NB4 (cell line): ENCODE data around the gene RPS6KL1.
"Not testable (repeated sequence)": the region's sequence is repeated elsewhere in the genome, so short reads cannot be mapped to it uniquely, and the experiment has no call there.

ENCODE experiments used
- DNase-seq: peaks from one replicate; pipeline ENCODE4 v3.0.0; 2010; ENCODE audit warnings: low read depth
- H3K4me3 ChIP-seq: one replicate; pipeline ENCODE4 v1.5.1; 2011; ENCODE audit warnings: mild to moderate bottlenecking, low read depth, low read length, moderate library complexity
- MYC ChIP-seq: IDR thresholded peaks from 2 replicates; pipeline ENCODE4 v1.6.1; 2011; ENCODE audit warnings: low read depth, low read length
- POLR2A ChIP-seq: IDR thresholded peaks from 2 replicates; pipeline ENCODE4 v1.6.1; 2011; ENCODE audit warnings: mild to moderate bottlenecking; ENCODE audit not compliant: insufficient read length; ENCODE audit errors: extremely low read depth
- TF ChIP-seq, protein P1 (sequence below): IDR thresholded peaks from one replicate; pipeline ENCODE4 v1.5.1; 2012; ENCODE audit warnings: low read depth, low read length
- TF ChIP-seq, protein P2 (sequence below): IDR thresholded peaks from 2 replicates; pipeline ENCODE4 v1.6.1; 2011; ENCODE audit warnings: low read depth, low read length

Gene RPS6KL1

GRCh38 chr14:74937171-74937570, 14.1 kb upstream of the RPS6KL1 start:
- TF ChIP-seq POLR2A: no peak
- TF ChIP-seq, protein P1, sequence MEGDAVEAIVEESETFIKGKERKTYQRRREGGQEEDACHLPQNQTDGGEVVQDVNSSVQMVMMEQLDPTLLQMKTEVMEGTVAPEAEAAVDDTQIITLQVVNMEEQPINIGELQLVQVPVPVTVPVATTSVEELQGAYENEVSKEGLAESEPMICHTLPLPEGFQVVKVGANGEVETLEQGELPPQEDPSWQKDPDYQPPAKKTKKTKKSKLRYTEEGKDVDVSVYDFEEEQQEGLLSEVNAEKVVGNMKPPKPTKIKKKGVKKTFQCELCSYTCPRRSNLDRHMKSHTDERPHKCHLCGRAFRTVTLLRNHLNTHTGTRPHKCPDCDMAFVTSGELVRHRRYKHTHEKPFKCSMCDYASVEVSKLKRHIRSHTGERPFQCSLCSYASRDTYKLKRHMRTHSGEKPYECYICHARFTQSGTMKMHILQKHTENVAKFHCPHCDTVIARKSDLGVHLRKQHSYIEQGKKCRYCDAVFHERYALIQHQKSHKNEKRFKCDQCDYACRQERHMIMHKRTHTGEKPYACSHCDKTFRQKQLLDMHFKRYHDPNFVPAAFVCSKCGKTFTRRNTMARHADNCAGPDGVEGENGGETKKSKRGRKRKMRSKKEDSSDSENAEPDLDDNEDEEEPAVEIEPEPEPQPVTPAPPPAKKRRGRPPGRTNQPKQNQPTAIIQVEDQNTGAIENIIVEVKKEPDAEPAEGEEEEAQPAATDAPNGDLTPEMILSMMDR: no peak
- no peak overlapping the region for H3K4me3 ChIP-seq
- DNase-seq: no peak

DNA sequence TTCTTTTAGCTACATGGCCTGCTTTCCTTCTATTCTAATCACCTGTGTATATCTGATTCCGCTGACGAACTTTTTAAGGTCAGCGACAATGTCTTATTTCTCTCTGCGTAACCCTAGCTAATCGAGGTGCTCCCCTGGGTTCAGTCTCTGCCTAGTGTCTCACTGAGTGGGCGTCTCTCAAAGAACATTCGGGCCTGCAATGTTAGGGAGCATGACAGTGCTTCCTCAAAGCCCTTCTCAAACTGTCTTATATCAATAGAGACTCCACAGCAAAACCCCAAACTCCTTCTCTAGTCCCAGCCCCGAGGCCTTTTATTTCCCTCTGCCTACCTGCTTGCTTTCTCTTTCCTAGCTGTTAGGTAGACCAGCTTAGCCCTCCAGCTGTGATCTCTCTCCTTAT, 13.7 kb upstream of the RPS6KL1 start:
- TF ChIP-seq, protein P2, sequence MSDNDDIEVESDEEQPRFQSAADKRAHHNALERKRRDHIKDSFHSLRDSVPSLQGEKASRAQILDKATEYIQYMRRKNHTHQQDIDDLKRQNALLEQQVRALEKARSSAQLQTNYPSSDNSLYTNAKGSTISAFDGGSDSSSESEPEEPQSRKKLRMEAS: no peak
- no peak for TF ChIP-seq POLR2A
- no peak for TF ChIP-seq MYC
- TF ChIP-seq, protein P1: no peak
- no peak for DNase-seq
- no peak overlapping the region for H3K4me3 ChIP-seq

- no peak for TF ChIP-seq POLR2A
- no peak for TF ChIP-seq MYC
- TF ChIP-seq, protein P1: no peak
- TF ChIP-seq, protein P2: no peak
- no peak overlapping the region for H3K4me3 ChIP-seq
- no peak for DNase-seq
These were observed 13.1 kb upstream of the RPS6KL1 start for GRCh38 chr14:74936151-74936550.

GRCh38 chr14:74935360-74935680, 12.3 kb upstream of the RPS6KL1 start:
- TF ChIP-seq MYC (no peak), POLR2A (no peak)
- TF ChIP-seq, protein P2: no peak
- TF ChIP-seq, protein P1: no peak
- DNase-seq: no peak
- no peak overlapping the region for H3K4me3 ChIP-seq

GRCh38 chr14:74934476-74935359, 11.7 kb upstream of the RPS6KL1 start:
- peak; percentile 45 for DNase-seq
- TF ChIP-seq, protein P2: peak; percentile 67
- no peak for TF ChIP-seq POLR2A
- H3K4me3 ChIP-seq: no peak overlapping the region

DNA sequence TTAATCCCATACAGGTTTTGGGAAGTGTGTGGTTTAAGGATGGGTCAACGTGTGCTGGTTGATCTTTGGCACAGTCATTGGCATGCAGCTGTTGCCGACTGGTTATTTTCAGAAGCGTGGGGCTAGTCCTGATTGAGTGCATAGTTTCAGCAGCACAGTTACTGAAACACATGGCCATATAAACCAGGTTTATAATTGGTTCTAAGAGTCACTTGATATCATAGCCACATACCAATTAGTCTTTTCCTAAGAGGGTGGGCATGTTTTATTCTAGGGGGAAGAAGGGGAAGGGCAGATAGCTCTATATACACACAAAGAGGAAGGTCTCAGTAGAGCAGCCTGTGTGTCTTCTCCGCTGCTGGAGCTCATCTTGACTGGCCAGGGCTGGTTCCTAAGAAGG, 11.0 kb upstream of the RPS6KL1 start:
- TF ChIP-seq, protein P1: no peak
- TF ChIP-seq, protein P2: no peak
- TF ChIP-seq MYC (no peak), POLR2A (no peak)
- H3K4me3 ChIP-seq: no peak overlapping the region

GRCh38 chr14:74932936-74933335, 9.9 kb upstream of the RPS6KL1 start:
- not testable (repeated sequence) for H3K4me3 ChIP-seq, DNase-seq

More for the DNA sequence above, 11.0 kb upstream of the RPS6KL1 start:
- DNase-seq: no peak
